ENCODE data around the gene PLEKHA6. TPM values are rescaled to one million over a fixed set of nuclear protein-coding genes. Genes with fewer than 3 reads are reported as not detected.

PLEKHA6 gene
- total and polyA plus RNA-seq, 12 donors = 3.3 to 34.9 (median 18.1) TPM

DNA sequence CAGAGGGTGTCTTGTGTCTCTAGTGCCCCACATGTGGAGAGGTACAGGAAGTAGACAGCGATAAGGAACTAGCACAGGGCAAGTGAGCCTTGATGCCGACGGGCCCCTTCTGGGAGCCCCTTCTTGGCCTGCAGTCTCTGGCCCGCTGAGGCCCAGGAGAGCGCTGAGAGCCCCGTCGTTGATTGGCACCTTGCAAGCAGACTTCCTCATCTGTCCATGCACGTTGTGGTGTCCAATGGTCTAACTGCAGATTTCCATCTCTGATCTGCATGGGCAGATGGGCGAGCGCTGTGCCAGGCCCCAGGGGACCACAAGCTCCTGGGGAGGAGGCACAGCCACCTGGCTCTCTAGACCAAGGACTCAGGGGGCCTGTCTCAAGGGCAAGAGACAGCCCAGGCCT, 32.4 kb downstream of the PLEKHA6 start:
- H3K9me3 ChIP-seq = peaks cover 0 to 6% (median 0%) of the 10 kb centered on the region in 11 donors
- WGBS, 2 donors = 69 to 78% methylated on average over 10 of the region's 10 CpGs
- TF ChIP-seq, protein P1, sequence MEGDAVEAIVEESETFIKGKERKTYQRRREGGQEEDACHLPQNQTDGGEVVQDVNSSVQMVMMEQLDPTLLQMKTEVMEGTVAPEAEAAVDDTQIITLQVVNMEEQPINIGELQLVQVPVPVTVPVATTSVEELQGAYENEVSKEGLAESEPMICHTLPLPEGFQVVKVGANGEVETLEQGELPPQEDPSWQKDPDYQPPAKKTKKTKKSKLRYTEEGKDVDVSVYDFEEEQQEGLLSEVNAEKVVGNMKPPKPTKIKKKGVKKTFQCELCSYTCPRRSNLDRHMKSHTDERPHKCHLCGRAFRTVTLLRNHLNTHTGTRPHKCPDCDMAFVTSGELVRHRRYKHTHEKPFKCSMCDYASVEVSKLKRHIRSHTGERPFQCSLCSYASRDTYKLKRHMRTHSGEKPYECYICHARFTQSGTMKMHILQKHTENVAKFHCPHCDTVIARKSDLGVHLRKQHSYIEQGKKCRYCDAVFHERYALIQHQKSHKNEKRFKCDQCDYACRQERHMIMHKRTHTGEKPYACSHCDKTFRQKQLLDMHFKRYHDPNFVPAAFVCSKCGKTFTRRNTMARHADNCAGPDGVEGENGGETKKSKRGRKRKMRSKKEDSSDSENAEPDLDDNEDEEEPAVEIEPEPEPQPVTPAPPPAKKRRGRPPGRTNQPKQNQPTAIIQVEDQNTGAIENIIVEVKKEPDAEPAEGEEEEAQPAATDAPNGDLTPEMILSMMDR (IDR thresholded peaks at IDR 0.05) = no peak
- no peaks in the 10 kb centered on the region for H3K27me3 ChIP-seq
- intact Hi-C loops (cut with DNase I) = no loop called here
- no peak for DNase-seq
- H3K4me3 ChIP-seq = no peak overlapping the region
- H3K4me1 ChIP-seq = no peaks in the 10 kb centered on the region
- no peak for ATAC-seq
- H3K27ac ChIP-seq = no peak overlapping the region
- H3K36me3 ChIP-seq = no peaks in the 10 kb centered on the region

DNA sequence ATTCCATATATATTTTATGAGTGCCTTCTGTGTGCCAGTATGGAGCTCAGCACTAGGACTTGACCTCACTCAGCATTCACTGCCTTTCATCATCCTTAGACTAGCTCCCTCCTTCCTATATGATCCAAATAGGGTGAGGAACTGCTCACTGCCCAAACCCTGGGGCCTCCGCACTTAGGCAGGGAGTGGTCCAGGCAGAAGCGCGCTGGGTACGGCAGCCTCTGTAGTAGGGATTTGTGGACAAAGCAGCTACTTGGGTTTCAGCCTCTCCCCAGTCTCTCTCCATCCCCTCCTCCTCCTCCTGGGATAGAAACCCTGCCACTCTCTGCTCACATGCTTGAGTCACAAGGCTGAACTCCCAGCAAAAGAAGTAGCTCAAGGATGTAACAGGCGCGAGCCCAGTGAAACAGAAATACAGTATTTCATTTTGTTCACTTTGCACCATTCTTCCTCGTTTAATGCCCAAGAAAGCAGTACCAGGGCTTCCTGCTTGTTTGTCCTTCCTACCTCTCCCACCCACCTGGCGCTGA, 32.9 kb downstream of the PLEKHA6 start:
- ATAC-seq = no peak
- no peak for DNase-seq
- Histone ChIP-seq H3K4me1 (no peaks in the 10 kb centered on the region), H3K9me3 (peaks cover 0 to 6% (median 0%) of the 10 kb centered on the region in 11 donors), H3K27ac (no peak overlapping the region), H3K4me3 (no peak overlapping the region), H3K27me3 (no peaks in the 10 kb centered on the region), H3K36me3 (no peaks in the 10 kb centered on the region)
- intact Hi-C loops (cut with DNase I) = no loop called here
- 92 to 94% methylated on average over 8 of the region's 8 CpGs for WGBS, 2 donors
- TF ChIP-seq, protein P1 (IDR thresholded peaks at IDR 0.05) = no peak

DNA sequence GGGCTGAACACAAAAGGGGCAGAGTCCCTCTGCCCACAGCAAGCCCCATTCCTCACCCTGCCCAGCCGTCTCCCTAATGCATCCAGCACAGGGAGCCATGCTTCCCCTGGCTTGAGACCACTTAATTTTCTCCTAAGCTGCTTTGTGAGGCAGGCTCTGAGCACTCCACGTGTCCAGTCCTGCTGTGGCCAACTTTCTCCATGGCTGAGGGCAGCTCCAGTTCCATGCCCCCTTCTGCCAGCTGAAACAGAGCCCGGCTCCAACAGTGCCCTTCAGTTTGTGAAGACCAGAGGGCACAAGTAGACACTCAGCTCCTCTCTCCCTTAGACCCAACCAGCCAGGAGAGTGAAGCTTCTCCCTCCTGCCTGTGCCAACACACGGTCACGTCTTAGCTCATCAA, 33.8 kb downstream of the PLEKHA6 start:
- H3K27me3 ChIP-seq = no peaks in the 10 kb centered on the region
- peaks cover 0 to 6% (median 0%) of the 10 kb centered on the region in 11 donors for H3K9me3 ChIP-seq
- 95% methylated on average over 5 of the region's 5 CpGs for WGBS, 2 donors
- H3K4me3 ChIP-seq = no peak overlapping the region
- no peak overlapping the region for H3K27ac ChIP-seq
- H3K36me3 ChIP-seq = no peaks in the 10 kb centered on the region
- ATAC-seq (no peak), DNase-seq (no peak)
- TF ChIP-seq, protein P1 (IDR thresholded peaks at IDR 0.05) = no peak
- intact Hi-C loops (cut with DNase I) = no loop called here
- H3K4me1 ChIP-seq = peaks cover 0 to 5% (median 0%) of the 10 kb centered on the region in 9 donors

DNA sequence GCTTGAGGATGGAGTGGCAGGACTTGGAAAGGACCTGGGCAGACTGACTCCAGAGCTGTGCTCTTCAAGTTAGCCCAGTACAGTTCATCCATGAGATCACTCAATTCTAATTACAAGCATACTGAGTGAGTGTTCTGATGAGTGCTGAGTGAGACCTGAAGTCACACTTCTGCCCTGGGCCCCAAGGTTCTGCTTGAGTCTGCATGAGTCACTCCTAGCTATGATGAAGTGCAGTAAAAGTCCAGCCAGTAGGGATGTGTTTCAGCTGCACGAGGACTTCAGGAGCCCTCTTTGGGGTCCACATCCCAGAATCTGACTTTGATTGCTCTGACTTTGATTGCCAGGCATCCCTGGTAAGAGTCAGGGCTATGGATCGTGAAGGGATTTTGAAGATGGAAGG, 35.8 kb downstream of the PLEKHA6 start:
- Histone ChIP-seq H3K9me3 (no peaks in the 10 kb centered on the region), H3K36me3 (no peaks in the 10 kb centered on the region), H3K4me3 (no peak overlapping the region), H3K4me1 (peaks cover 0 to 5% (median 0%) of the 10 kb centered on the region in 9 donors), H3K27ac (no peak overlapping the region), H3K27me3 (no peaks in the 10 kb centered on the region)
- DNase-seq (no peak), ATAC-seq (peak in 4 of 8 donors; percentile 53 to 85 (median 67))
- intact Hi-C loops (cut with DNase I) = no loop called here
- 26 to 57% methylated on average over 2 of the region's 2 CpGs for WGBS, 2 donors
- TF ChIP-seq, protein P1 (IDR thresholded peaks at IDR 0.05) = no peak

Data from heart right ventricle (tissue), 16 donors.